HG03159 (cell line): ENCODE data around the gene COPS8.

Source experiments
- ATAC-seq: cut with Tn5 transposase; IDR thresholded peaks from one replicate; pipeline ENCODE4 v1.9.1; 2021; ENCODE audit warnings: mild to moderate bottlenecking, moderate library complexity; ENCODE audit not compliant: unreplicated experiment

The COPS8 gene

GRCh38 chr2:237129625-237130263, 44.1 kb downstream of the COPS8 start:
- ATAC-seq, result no peak

- no peak for ATAC-seq
Measured at GRCh38 chr2:237130562-237131421, 45.1 kb downstream of the COPS8 start.

GRCh38 chr2:237131749-237132533, 46.3 kb downstream of the COPS8 start:
- ATAC-seq, result no peak

GRCh38 chr2:237132799-237133198, 47.1 kb downstream of the COPS8 start:
- ATAC-seq, result no peak

GRCh38 chr2:237134321-237135230, 48.9 kb downstream of the COPS8 start:
- no peak for ATAC-seq

- ATAC-seq, result no peak
Measured at GRCh38 chr2:237136824-237137223, 51.1 kb downstream of the COPS8 start.

- ATAC-seq, result no peak
Measured at GRCh38 chr2:237137626-237138323, 52.1 kb downstream of the COPS8 start.

GRCh38 chr2:237139123-237139675, 53.5 kb downstream of the COPS8 start:
- ATAC-seq, result no peak

GRCh38 chr2:237140689-237141285, 55.1 kb downstream of the COPS8 start:
- no peak for ATAC-seq

- no peak for ATAC-seq
Measured at GRCh38 chr2:237141571-237142051, 55.9 kb downstream of the COPS8 start.

GRCh38 chr2:237143118-237143517, 57.4 kb downstream of the COPS8 start:
- no peak for ATAC-seq

- no peak for ATAC-seq
Measured at GRCh38 chr2:237143676-237144440, 58.2 kb downstream of the COPS8 start.

GRCh38 chr2:237144516-237144915, 58.8 kb downstream of the COPS8 start:
- no peak for ATAC-seq

GRCh38 chr2:237147317-237147716, 61.6 kb downstream of the COPS8 start:
- ATAC-seq, result no peak

- no peak for ATAC-seq
Measured at GRCh38 chr2:237148624-237149023, 62.9 kb downstream of the COPS8 start.

GRCh38 chr2:237149425-237149824, 63.7 kb downstream of the COPS8 start:
- no peak for ATAC-seq
